OCI-LY3 (cell line): Measurements from ENCODE around the gene HHATL.

Source experiments
- H2AFZ ChIP-seq: fragments of 200-600, 300-600 bp; shearing (Covaris generic); 2 replicates; pipeline ENCODE4 v1.6.0; 2014; ENCODE audit warnings: antibody characterized with exemption, low read depth, low read length
- H3K27ac ChIP-seq: fragments of 200-600, 300-600 bp; sonication (generic); 2 replicates; pipeline ENCODE4 v1.5.1; 2014; ENCODE audit warnings: mild to moderate bottlenecking, low read length, moderate library complexity, mixed read lengths
- H3K27me3 ChIP-seq: fragments of 200-600, 300-600 bp; sonication (generic); 2 replicates; pipeline ENCODE4 v1.6.1; 2014; ENCODE audit warnings: low read depth, low read length, mixed read lengths
- H3K36me3 ChIP-seq: fragments of 200-600, 300-600 bp; sonication (generic); replicated peaks from 2 replicates; pipeline ENCODE3; 2014; ENCODE audit warnings: low read depth, low read length, mixed read lengths
- H3K4me1 ChIP-seq: fragments of 300-600, 200-600 bp; sonication (generic); 2 replicates; pipeline ENCODE4 v1.6.1; 2014; ENCODE audit warnings: low read length, mixed read lengths
- H3K4me2 ChIP-seq: fragments of 200-600, 300-600 bp; sonication (generic); 2 replicates; pipeline ENCODE4 v1.6.1; 2014; ENCODE audit warnings: low read length, mixed read lengths
- H3K4me3 ChIP-seq: fragments of 300-600, 200-600 bp; sonication (generic); 2 replicates; pipeline ENCODE4 v1.5.1; 2014; ENCODE audit warnings: antibody characterized with exemption, mild to moderate bottlenecking, low read length, moderate library complexity
- H3K79me2 ChIP-seq: fragments of 300-600, 200-600 bp; shearing (Covaris generic); 2 replicates; pipeline ENCODE4 v1.6.1; 2014; ENCODE audit warnings: mild to moderate bottlenecking, low read length, mixed read lengths
- H3K9ac ChIP-seq: fragments of 300-600, 200-600 bp; shearing (Covaris generic); 2 replicates; pipeline ENCODE4 v1.6.0; 2014; ENCODE audit warnings: mild to moderate bottlenecking, low read length, moderate library complexity
- H3K9me3 ChIP-seq: fragments of 200-600, 300-600 bp; shearing (Covaris generic); 2 replicates; pipeline ENCODE4 v1.6.1; 2014; ENCODE audit warnings: low read length, mixed read lengths; ENCODE audit not compliant: insufficient read depth
- H4K20me1 ChIP-seq: fragments of 200-600, 300-600 bp; sonication (generic); 2 replicates; pipeline ENCODE4 v1.6.1; 2016; ENCODE audit warnings: low read length, mixed read lengths; ENCODE audit not compliant: insufficient read depth
- EZH2phosphoT487 ChIP-seq: fragments of 200-600 bp; shearing (Covaris generic); IDR thresholded peaks from 2 replicates; pipeline ENCODE4 v1.6.1; 2018; ENCODE audit warnings: antibody characterized with exemption, mixed run types, low read depth
- TF ChIP-seq, protein P1 (sequence below): fragments of 200-600, 300-600 bp; sonication (generic); IDR thresholded peaks from 2 replicates; pipeline ENCODE4 v1.5.1; 2014; ENCODE audit warnings: antibody characterized with exemption, low read length, low read depth

Gene HHATL

DNA sequence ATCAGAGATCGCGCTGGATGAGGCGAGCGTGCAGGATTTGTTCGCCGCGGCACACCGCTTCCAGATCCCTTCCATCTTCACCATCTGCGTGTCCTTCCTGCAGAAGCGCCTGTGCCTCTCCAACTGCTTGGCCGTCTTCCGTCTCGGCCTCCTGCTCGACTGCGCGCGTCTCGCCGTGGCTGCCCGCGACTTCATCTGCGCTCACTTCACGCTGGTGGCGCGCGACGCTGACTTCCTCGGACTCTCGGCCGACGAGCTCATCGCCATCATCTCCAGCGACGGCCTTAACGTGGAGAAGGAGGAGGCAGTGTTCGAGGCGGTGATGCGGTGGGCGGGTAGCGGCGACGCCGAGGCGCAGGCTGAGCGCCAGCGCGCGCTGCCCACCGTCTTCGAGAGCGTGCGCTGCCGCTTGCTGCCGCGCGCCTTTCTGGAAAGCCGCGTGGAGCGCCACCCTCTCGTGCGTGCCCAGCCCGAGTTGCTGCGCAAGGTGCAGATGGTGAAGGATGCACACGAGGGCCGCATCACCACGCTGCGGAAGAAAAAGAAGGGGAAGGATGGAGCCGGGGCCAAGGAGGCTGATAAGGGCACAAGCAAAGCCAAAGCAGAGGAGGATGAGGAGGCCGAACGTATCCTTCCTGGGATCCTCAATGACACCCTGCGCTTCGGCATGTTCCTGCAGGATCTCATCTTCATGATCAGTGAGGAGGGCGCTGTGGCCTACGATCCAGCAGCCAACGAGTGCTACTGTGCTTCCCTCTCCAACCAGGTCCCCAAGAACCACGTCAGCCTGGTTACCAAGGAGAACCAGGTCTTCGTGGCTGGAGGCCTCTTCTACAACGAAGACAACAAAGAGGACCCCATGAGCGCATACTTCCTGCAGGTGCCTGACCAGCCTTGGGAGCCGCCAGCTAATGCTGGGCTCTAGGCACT, 16.4 kb downstream of the HHATL start:
- Histone ChIP-seq H3K27ac (no peak overlapping the region), H3K79me2 (no peaks in the 10 kb centered on the region), H3K4me3 (no peak overlapping the region), H3K4me2 (no peak overlapping the region), H3K36me3 (no peaks in the 10 kb centered on the region), H3K4me1 (no peaks in the 10 kb centered on the region), H4K20me1 (no peaks in the 10 kb centered on the region), H2AFZ (no peak overlapping the region), H3K27me3 (peaks cover 18% of the 10 kb centered on the region), H3K9me3 (no peaks in the 10 kb centered on the region), H3K9ac (no peak overlapping the region)
- TF ChIP-seq, protein P1, sequence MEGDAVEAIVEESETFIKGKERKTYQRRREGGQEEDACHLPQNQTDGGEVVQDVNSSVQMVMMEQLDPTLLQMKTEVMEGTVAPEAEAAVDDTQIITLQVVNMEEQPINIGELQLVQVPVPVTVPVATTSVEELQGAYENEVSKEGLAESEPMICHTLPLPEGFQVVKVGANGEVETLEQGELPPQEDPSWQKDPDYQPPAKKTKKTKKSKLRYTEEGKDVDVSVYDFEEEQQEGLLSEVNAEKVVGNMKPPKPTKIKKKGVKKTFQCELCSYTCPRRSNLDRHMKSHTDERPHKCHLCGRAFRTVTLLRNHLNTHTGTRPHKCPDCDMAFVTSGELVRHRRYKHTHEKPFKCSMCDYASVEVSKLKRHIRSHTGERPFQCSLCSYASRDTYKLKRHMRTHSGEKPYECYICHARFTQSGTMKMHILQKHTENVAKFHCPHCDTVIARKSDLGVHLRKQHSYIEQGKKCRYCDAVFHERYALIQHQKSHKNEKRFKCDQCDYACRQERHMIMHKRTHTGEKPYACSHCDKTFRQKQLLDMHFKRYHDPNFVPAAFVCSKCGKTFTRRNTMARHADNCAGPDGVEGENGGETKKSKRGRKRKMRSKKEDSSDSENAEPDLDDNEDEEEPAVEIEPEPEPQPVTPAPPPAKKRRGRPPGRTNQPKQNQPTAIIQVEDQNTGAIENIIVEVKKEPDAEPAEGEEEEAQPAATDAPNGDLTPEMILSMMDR: no peak
- TF ChIP-seq EZH2phosphoT487: no peak

DNA sequence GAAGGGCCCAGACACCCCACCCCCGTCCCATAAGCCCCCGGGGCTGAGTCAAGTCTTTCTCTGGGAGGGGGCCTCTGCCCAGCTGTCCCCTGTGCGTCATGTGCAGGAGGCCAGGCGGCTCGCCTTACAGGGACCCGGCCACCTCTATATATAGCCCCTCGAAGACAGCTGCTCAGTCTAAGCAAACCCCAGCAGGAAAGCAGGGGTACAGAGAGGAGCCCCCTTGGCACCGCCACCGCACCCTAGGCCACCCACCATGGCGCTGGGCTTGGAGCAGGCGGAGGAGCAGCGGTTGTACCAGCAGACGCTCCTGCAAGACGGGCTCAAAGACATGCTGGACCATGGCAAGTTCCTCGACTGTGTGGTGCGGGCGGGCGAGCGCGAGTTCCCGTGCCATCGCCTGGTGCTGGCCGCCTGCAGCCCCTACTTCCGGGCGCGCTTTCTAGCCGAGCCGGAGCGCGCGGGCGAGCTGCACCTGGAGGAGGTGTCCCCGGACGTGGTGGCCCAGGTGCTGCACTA, 17.2 kb downstream of the HHATL start, which contains the start of gene KLHL40:
TSS of gene KLHL40 (plus strand) at position 175 of the 519 bp plus-strand sequence. CDS start at position 257, 82 bp downstream.
- Histone ChIP-seq H3K4me1 (no peaks in the 10 kb centered on the region), H3K9me3 (no peaks in the 10 kb centered on the region), H3K4me3 (no peak within 1 kb of the TSS), H3K27ac (no peak within 1 kb of the TSS), H3K9ac (no peak within 1 kb of the TSS), H3K36me3 (no peaks in the 10 kb centered on the region), H3K79me2 (no peaks in the 10 kb centered on the region), H3K4me2 (no peak within 1 kb of the TSS), H4K20me1 (no peaks in the 10 kb centered on the region), H2AFZ (no peak within 1 kb of the TSS), H3K27me3 (peaks cover 18% of the 10 kb centered on the region)
- TF ChIP-seq, protein P1: no peak
- TF ChIP-seq EZH2phosphoT487: no peak

DNA sequence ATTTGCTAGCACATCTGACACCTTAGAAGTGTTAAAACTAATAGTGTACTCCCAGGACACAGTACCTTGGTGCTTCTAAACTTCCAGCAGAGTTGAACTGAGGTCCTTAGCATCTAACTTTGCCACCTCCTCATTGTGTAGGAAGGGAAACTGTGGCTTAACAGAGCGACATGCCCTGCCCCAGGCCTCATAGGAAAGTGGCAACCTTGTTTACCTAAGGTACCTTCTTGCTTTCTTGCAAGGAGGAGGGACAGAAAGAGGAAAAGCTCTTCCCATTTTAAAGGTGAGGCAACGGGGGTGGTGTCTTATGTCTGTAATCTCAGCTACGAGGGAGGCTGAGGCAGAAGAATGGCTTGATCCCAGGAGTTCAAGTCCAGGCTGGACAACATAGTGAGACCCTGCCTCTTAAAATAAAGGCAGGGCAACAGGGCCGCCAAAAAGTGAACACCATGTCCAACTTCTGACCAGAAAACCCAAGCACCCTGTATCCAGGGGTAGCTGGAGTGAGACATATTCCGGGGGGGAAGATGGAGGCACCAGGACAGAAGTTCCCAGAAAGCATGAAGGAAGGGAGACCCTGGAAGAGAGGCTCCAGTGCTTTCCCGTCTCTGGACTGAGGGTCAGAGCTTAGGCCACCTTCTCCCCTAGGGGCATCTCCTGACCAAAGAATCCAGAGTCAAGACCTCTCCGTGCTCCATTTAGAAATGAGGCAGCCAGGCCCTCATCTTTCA, 17.8 kb downstream of the HHATL start:
- Histone ChIP-seq H3K4me1 (no peaks in the 10 kb centered on the region), H4K20me1 (no peaks in the 10 kb centered on the region), H3K9me3 (no peaks in the 10 kb centered on the region), H3K9ac (no peak overlapping the region), H3K27ac (no peak overlapping the region), H3K4me2 (no peak overlapping the region), H2AFZ (no peak overlapping the region), H3K4me3 (no peak overlapping the region), H3K27me3 (peaks cover 13% of the 10 kb centered on the region), H3K79me2 (no peaks in the 10 kb centered on the region), H3K36me3 (no peaks in the 10 kb centered on the region)
- TF ChIP-seq, protein P1: no peak
- TF ChIP-seq EZH2phosphoT487: no peak
